T-helper 22 cell (primary cell): ENCODE results near the gene DAZAP1.
"Not testable (repeated sequence)": the region's sequence is repeated elsewhere in the genome, so short reads cannot be mapped to it uniquely, and the experiment has no call there.

Source experiments
- DNase-seq: peaks from one replicate; pipeline ENCODE4 v3.0.0-alpha.2; 2020; ENCODE audit warnings: low read depth

DAZAP1 gene

DNA sequence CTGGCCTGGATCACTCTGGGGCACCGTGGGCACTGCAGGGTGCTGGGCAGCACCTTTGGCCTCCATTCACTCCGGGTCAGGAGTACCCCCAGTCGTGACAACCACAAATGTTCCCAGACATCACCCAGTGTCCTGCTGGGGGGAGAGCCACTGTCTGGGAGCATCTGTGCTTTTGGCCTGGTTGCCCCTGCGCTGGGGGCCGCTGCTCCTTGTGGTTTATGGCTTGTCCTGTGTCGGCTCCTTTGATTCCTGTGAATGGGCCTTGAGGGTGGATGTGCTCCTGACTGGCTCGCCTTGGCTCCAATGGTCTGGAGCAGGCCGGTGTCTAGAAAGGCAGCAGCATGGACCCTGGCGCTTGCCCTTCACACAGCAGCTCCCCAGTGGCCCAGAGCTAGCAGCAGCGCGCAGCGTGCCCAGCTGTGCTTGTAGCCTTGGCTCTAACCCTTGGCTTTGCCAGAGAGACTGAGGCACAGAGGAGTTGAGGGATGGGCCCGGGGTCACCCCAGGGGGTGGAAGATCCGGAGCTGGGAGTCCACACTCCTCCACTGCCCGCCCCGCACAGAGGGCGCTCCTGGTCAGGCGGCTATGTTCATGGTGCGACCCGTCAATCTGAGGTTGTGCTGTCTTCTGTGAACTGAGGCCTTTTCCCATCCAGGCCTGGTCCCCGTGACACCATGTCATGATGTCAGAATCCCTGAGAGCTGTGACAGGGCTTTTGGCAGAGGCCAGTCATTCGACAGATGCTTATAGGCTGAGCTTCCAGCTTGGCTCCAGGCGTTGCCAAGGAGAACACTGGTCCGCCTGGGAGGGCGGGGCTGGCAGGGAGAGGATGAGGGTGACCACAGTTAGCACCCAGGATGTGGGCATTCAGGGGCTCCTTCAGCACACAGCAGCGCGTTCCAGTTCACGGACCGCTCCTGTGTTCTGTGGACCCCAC lies 4.1 kb downstream of the DAZAP1 start:
- DNase-seq, result no peak

- no peak for DNase-seq
These were observed 5.0 kb downstream of the DAZAP1 start for GRCh38 chr19:1412323-1412923.

GRCh38 chr19:1412995-1413800 lies 5.8 kb downstream of the DAZAP1 start:
- no peak for DNase-seq

GRCh38 chr19:1416014-1416841 lies 8.8 kb downstream of the DAZAP1 start:
- no peak for DNase-seq

DNA sequence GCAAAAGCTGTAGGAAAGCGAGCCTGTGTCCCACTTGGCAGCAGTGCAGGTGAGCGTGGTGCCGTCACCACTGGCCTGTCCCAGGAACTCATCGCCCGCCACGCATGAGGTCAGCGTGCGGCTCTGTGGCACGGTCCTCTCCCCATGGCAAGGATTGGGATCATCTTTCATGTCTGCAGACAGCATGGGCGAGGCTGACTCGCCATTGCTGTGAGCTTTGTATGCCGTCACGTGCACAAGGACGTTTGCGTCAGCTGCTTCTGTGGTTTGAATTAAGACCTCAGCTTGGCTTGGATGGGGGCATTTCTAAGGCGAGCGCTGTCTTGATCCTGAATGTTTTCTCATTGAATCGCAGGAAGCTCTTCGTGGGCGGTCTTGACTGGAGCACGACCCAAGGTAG lies 9.8 kb downstream of the DAZAP1 start:
- DNase-seq, result no peak

DNA sequence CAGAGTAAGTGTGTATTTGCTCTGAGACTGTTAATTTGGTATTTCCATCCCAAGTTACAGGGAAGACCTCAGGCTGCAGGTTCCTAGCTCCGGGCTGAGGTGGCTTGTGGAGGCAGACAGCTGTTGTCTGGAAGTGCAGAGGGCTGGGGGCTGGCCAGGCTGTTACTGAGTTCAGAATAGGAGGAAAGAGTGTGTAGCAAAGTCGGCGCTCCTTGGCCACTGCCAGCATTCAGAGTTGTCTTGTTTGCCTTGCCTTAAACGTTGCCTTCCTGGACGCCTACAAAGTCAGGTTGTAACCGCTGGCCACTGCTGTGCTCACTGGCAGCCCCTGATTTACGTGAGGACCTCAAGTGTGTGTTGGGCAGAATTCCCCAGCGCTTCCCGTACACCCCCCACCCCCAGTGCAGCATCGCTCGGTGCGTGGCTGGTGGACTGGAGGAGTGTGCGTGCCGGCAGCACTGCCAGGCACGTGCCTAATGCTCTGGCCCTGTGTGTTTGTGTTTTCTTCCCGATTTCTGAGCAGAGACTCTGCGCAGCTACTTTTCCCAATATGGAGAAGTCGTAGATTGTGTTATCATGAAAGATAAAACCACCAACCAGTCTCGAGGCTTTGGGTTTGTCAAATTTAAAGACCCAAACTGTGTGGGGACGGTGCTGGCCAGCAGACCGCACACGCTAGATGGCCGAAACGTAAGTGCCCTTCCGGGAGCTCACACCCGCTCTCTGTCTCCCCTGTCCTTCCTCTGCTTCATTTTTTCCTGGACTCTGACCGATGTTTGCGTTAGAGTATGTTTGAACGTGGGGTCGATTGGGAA lies 10.5 kb downstream of the DAZAP1 start:
- DNase-seq, result no peak

DNA sequence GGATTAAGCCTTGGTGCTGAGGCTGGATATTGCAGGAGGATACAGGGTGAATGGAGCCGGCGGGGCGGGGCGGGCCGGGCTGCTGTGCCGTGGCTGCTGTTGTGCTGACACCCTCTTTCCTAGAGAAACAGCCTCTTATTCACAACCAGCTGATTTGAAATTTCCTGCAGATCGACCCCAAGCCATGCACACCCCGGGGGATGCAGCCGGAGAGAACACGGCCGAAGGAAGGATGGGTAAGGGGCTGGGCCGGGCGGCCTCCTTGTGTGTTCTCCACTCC lies 11.1 kb downstream of the DAZAP1 start:
- no peak for DNase-seq

- no peak for DNase-seq
These were observed 11.8 kb downstream of the DAZAP1 start for GRCh38 chr19:1418951-1419738.

GRCh38 chr19:1420085-1420484 lies 12.7 kb downstream of the DAZAP1 start:
- DNase-seq, result not testable (repeated sequence)

GRCh38 chr19:1420590-1420989 lies 13.2 kb downstream of the DAZAP1 start:
- DNase-seq, result no peak

GRCh38 chr19:1421218-1421957 lies 14.0 kb downstream of the DAZAP1 start:
- DNase-seq, result no peak

- DNase-seq, result no peak
These were observed 14.5 kb downstream of the DAZAP1 start for GRCh38 chr19:1421958-1422305.

DNA sequence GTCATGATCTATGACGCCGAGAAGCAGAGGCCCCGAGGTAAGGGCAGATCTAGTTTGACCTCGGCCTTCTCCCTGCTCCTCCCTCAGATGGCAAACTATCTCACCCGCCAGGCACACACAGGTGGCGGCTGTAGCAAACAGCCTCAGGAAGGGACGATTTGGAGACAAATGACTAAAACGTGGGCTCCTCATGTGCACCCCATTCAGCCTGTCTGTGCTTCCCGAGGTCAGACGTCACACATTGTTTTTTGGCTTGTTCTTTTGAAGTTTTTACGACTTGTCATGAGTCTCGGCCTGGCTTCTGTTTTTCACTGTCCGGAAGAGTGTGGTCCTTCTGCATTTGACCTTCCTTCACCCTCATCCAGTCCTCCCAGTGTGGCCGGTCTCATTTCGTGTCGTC lies 15.0 kb downstream of the DAZAP1 start:
- no peak for DNase-seq

DNA sequence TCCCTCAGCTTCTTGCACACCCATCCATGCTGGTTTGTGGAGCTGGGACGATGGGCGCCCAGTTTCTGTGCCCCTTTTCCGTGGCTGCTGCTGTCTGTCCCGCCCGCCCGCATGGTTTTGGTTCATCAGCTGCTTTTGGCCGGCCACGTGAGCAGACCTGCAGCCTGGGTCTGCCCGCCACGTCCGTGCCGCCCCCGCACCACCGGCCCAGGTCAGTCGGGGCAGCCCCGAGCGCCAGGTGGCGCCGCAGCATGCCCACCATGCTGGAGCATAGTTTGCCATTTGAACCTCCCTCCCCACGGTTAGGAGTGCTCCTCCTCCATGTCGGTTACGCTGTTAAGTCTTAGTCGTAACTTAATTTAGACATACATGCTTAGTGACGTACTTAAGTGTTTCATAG lies 15.6 kb downstream of the DAZAP1 start:
- no peak for DNase-seq

- no peak for DNase-seq
These were observed 16.2 kb downstream of the DAZAP1 start for GRCh38 chr19:1423436-1424191.

GRCh38 chr19:1424192-1424955 lies 17.0 kb downstream of the DAZAP1 start:
- no peak for DNase-seq

- no peak for DNase-seq
These were observed 17.9 kb downstream of the DAZAP1 start for GRCh38 chr19:1425102-1425837.

- no peak for DNase-seq
These were observed 18.5 kb downstream of the DAZAP1 start for GRCh38 chr19:1425902-1426301.
